Glutamatergic neuron (in vitro differentiated cells): ENCODE data around the gene CCR5. TPM values are rescaled to one million over a fixed set of nuclear protein-coding genes. Genes with fewer than 3 reads are reported as not detected.

Experiments used
- DNase-seq: peaks from one replicate; pipeline ENCODE4 v3.0.0; 2022
- H3K27ac Mint-ChIP-seq: one replicate; pipeline ENCODE4 v1.8.0; 2020; ENCODE audit warnings: mild to moderate bottlenecking, mixed read lengths, inconsistent platforms; ENCODE audit not compliant: unreplicated experiment
- H3K27me3 Mint-ChIP-seq: one replicate; pipeline ENCODE4 v1.8.0; 2020; ENCODE audit warnings: mild to moderate bottlenecking, moderate library complexity, mixed read lengths, inconsistent platforms; ENCODE audit not compliant: unreplicated experiment
- H3K36me3 Mint-ChIP-seq: one replicate; pipeline ENCODE4 v1.8.0; 2020; ENCODE audit warnings: mild to moderate bottlenecking, mixed read lengths, inconsistent platforms; ENCODE audit not compliant: unreplicated experiment
- H3K4me1 Mint-ChIP-seq: one replicate; pipeline ENCODE4 v1.8.0; 2020; ENCODE audit warnings: mild to moderate bottlenecking, low read depth, mixed read lengths, inconsistent platforms; ENCODE audit not compliant: unreplicated experiment
- H3K4me3 Mint-ChIP-seq: one replicate; pipeline ENCODE4 v1.8.0; 2020; ENCODE audit warnings: mild to moderate bottlenecking, mixed read lengths, inconsistent platforms; ENCODE audit not compliant: unreplicated experiment
- H3K9me3 Mint-ChIP-seq: one replicate; pipeline ENCODE4 v1.8.0; 2020; ENCODE audit warnings: mild to moderate bottlenecking, moderate library complexity, mixed read lengths, inconsistent platforms; ENCODE audit not compliant: unreplicated experiment
- CTCF ChIP-seq: fragments of 200-600 bp; sonication (generic); IDR thresholded peaks from one replicate; pipeline ENCODE4 v1.5.0; 2021; ENCODE audit not compliant: partially characterized antibody, unreplicated experiment
- total RNA-seq: library from RNA; stranded (reverse); fragmentation: NEBNext Ultra II Directional; extraction: Animal tissue kit (Norgen Biotek cat#: 25700); gene quantifications from one replicate; pipeline ENCODE4 v1.2.1, GENCODE V29; 2021; ENCODE audit not compliant: unreplicated experiment

The CCR5 gene
- total RNA-seq, 1 donor from 2014 or later: not detected

- Mint-ChIP-seq H3K4me1 (no peaks in the 10 kb centered on the region), H3K27me3 (peaks cover 3% of the 10 kb centered on the region), H3K9me3 (no peaks in the 10 kb centered on the region), H3K27ac (no peak within 1 kb of the TSS), H3K36me3 (no peaks in the 10 kb centered on the region), H3K4me3 (no peak within 1 kb of the TSS)
- DNase-seq: no peak
- TF ChIP-seq CTCF: no peak
Measured at GRCh38 chr3:46353647-46354410, 16.9 kb upstream of the CCR5 start, which contains the start of gene CCR2. CCR2 (plus strand) TSS chr3:46354111; CDS start chr3:46357528, 3,417 bp downstream.

- DNase-seq: no peak
- no peak for TF ChIP-seq CTCF
- no peak overlapping the region for H3K27ac Mint-ChIP-seq
- H3K27me3 Mint-ChIP-seq: peaks cover 2% of the 10 kb centered on the region
- no peaks in the 10 kb centered on the region for H3K9me3 Mint-ChIP-seq
- no peaks in the 10 kb centered on the region for H3K4me1 Mint-ChIP-seq
- no peak overlapping the region for H3K4me3 Mint-ChIP-seq
- no peaks in the 10 kb centered on the region for H3K36me3 Mint-ChIP-seq
Measured at GRCh38 chr3:46354478-46354877, 16.3 kb upstream of the CCR5 start.

- H3K36me3 Mint-ChIP-seq: no peaks in the 10 kb centered on the region
- peaks cover 2% of the 10 kb centered on the region for H3K27me3 Mint-ChIP-seq
Measured at GRCh38 chr3:46354984-46355383, 15.8 kb upstream of the CCR5 start.

GRCh38 chr3:46356276-46356675 lies 14.5 kb upstream of the CCR5 start:
- Mint-ChIP-seq H3K36me3 (no peaks in the 10 kb centered on the region), H3K4me1 (no peaks in the 10 kb centered on the region), H3K27ac (no peak overlapping the region), H3K9me3 (no peaks in the 10 kb centered on the region), H3K4me3 (no peak overlapping the region), H3K27me3 (peaks cover 2% of the 10 kb centered on the region)
- TF ChIP-seq CTCF: no peak
- no peak for DNase-seq

More at GRCh38 chr3:46354984-46355383, 15.8 kb upstream of the CCR5 start:
- no peaks in the 10 kb centered on the region for H3K9me3 Mint-ChIP-seq
- DNase-seq: no peak
- no peaks in the 10 kb centered on the region for H3K4me1 Mint-ChIP-seq
- no peak for TF ChIP-seq CTCF
- no peak overlapping the region for H3K4me3 Mint-ChIP-seq
- H3K27ac Mint-ChIP-seq: no peak overlapping the region

GRCh38 chr3:46356909-46357308 lies 13.8 kb upstream of the CCR5 start:
- peaks cover 2% of the 10 kb centered on the region for H3K27me3 Mint-ChIP-seq

More at GRCh38 chr3:46356909-46357308, 13.8 kb upstream of the CCR5 start:
- no peak for DNase-seq
- no peaks in the 10 kb centered on the region for H3K36me3 Mint-ChIP-seq
- H3K9me3 Mint-ChIP-seq: no peaks in the 10 kb centered on the region
- H3K4me3 Mint-ChIP-seq: no peak overlapping the region
- no peaks in the 10 kb centered on the region for H3K4me1 Mint-ChIP-seq
- TF ChIP-seq CTCF: no peak
- no peak overlapping the region for H3K27ac Mint-ChIP-seq
